Stimulated activated naive CD4-positive, alpha-beta T cell treated with Interleukin-2 at 50 U/mL for 16 hours (primary cell): Measurements from ENCODE around the gene HDAC4.

Experiments used
- DNase-seq: peaks from one replicate; lab custom pipeline; 2025; lab: John Stamatoyannopoulos, UW

The HDAC4 gene

GRCh38 chr2:239368906-239369552 is 31.8 kb downstream of the HDAC4 start:
- DNase-seq = no peak

GRCh38 chr2:239368321-239368720 is 32.5 kb downstream of the HDAC4 start:
- no peak for DNase-seq

- no peak for DNase-seq
Measured at GRCh38 chr2:239366740-239367139, 34.1 kb downstream of the HDAC4 start.

- DNase-seq = no peak
Measured at GRCh38 chr2:239365782-239366435, 34.9 kb downstream of the HDAC4 start.

GRCh38 chr2:239365071-239365781 is 35.6 kb downstream of the HDAC4 start:
- no peak for DNase-seq

- no peak for DNase-seq
Measured at GRCh38 chr2:239363946-239364637, 36.7 kb downstream of the HDAC4 start.

GRCh38 chr2:239362507-239362906 is 38.3 kb downstream of the HDAC4 start:
- no peak for DNase-seq

- no peak for DNase-seq
Measured at GRCh38 chr2:239361311-239361642, 39.5 kb downstream of the HDAC4 start.

GRCh38 chr2:239360421-239361310 is 40.2 kb downstream of the HDAC4 start:
- no peak for DNase-seq

- no peak for DNase-seq
Measured at GRCh38 chr2:239360008-239360407, 40.8 kb downstream of the HDAC4 start.

GRCh38 chr2:239359196-239359912 is 41.5 kb downstream of the HDAC4 start:
- DNase-seq = no peak

GRCh38 chr2:239358062-239358754 is 42.6 kb downstream of the HDAC4 start:
- DNase-seq = no peak

GRCh38 chr2:239355724-239356123 is 45.1 kb downstream of the HDAC4 start:
- DNase-seq = no peak

GRCh38 chr2:239355139-239355538 is 45.7 kb downstream of the HDAC4 start:
- no peak for DNase-seq

- DNase-seq = no peak
Measured at GRCh38 chr2:239354791-239355136, 46.1 kb downstream of the HDAC4 start.

GRCh38 chr2:239354132-239354790 is 46.6 kb downstream of the HDAC4 start:
- DNase-seq = no peak

- no peak for DNase-seq
Measured at GRCh38 chr2:239353692-239354091, 47.1 kb downstream of the HDAC4 start.

GRCh38 chr2:239351687-239352086 is 49.1 kb downstream of the HDAC4 start:
- DNase-seq = no peak

GRCh38 chr2:239349453-239350135 is 51.2 kb downstream of the HDAC4 start:
- no peak for DNase-seq
